Esophagus squamous epithelium (tissue), 4 donors: ENCODE results near the gene FOXC1.

Experiments used
- POLR2A ChIP-seq, 4 donors: fragments of 450-650 bp; IDR thresholded peaks; one replicate each; pipeline ENCODE4 v1.6.1; 2017; ENCODE audit warnings: antibody characterized with exemption in 4 of 4, mild to moderate bottlenecking in 4 of 4, moderate library complexity in 3 of 4
- TF ChIP-seq, protein P1 (sequence below), 6 experiments: fragments of 450-650 bp in 4 of 6; fragments of 200-600 bp in 2 of 6; sonication (generic) in 2 of 6; IDR thresholded peaks; one replicate each; pipeline ENCODE4 v1.5.1; 2016 to 2019; ENCODE audit warnings: antibody characterized with exemption in 6 of 6, mild to moderate bottlenecking in 4 of 6, moderate library complexity in 4 of 6

DNA sequence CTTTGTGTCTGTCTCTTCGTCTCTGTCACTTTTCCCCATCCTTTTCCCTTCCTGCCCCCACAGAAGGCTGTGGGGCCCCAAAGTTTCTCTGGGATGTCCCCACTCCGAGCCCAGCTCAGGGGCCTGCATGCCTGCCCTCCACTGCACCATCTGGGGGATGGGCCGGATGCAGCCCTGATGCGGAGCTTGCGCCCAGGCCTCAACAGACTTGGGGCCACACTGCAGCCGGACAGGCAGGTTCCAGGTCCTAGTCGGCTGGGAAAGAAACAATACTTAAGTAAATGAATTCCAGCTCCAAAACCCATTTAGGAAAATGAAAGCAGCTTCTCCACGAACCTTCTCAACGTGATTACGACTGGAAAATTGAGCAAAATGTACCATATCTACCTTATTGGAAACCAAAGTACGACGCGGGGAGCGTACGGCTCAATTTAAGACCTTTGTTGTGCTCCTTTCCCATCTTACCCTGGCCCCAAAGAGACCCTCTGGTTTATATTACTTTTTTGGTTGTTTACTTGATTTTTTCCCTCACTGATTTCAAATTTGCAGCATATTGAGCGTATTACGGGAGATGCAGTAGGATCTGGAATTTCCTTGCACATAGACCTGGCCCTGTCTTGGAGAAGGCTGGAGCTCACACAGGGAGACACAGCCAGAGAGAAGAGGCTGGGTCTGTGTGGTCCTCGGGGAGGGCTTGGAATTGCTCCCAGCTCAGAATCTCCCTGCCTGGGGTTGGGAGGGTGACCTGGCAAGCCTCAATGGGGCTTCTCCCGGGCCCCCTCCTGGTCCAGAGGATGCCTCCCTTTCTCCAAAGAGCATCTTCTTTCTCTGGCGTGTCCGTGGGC lies 8.0 kb downstream of the FOXC1 start:
- TF ChIP-seq, protein P1, sequence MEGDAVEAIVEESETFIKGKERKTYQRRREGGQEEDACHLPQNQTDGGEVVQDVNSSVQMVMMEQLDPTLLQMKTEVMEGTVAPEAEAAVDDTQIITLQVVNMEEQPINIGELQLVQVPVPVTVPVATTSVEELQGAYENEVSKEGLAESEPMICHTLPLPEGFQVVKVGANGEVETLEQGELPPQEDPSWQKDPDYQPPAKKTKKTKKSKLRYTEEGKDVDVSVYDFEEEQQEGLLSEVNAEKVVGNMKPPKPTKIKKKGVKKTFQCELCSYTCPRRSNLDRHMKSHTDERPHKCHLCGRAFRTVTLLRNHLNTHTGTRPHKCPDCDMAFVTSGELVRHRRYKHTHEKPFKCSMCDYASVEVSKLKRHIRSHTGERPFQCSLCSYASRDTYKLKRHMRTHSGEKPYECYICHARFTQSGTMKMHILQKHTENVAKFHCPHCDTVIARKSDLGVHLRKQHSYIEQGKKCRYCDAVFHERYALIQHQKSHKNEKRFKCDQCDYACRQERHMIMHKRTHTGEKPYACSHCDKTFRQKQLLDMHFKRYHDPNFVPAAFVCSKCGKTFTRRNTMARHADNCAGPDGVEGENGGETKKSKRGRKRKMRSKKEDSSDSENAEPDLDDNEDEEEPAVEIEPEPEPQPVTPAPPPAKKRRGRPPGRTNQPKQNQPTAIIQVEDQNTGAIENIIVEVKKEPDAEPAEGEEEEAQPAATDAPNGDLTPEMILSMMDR (IDR thresholded peaks at IDR 0.05), result no peak
- TF ChIP-seq POLR2A (IDR thresholded peaks at IDR 0.05), result no peak
